ENCODE measurements around the gene ADAMTS2.
"Not testable (repeated sequence)": the region's sequence is repeated elsewhere in the genome, so short reads cannot be mapped to it uniquely, and the experiment has no call there.

ADAMTS2 gene

GRCh38 chr5:179119415-179120170 is 225.7 kb downstream of the ADAMTS2 start:
- no peak for DNase-seq

GRCh38 chr5:179118756-179119414 is 226.4 kb downstream of the ADAMTS2 start:
- no peak for DNase-seq

GRCh38 chr5:179118338-179118737 is 226.9 kb downstream of the ADAMTS2 start:
- DNase-seq, result no peak

GRCh38 chr5:179115845-179116524 is 229.3 kb downstream of the ADAMTS2 start:
- no peak for DNase-seq

GRCh38 chr5:179115307-179115706 is 230.0 kb downstream of the ADAMTS2 start:
- no peak for DNase-seq

- DNase-seq, result no peak
Observed at GRCh38 chr5:179114756-179115155, 230.5 kb downstream of the ADAMTS2 start.

GRCh38 chr5:179113945-179114641 is 231.2 kb downstream of the ADAMTS2 start:
- no peak for DNase-seq

- DNase-seq, result no peak
Observed at GRCh38 chr5:179113143-179113530, 232.1 kb downstream of the ADAMTS2 start.

GRCh38 chr5:179112469-179113142 is 232.7 kb downstream of the ADAMTS2 start:
- no peak for DNase-seq

- DNase-seq, result no peak
Observed at GRCh38 chr5:179111267-179112207, 233.7 kb downstream of the ADAMTS2 start.

GRCh38 chr5:179110528-179110927 is 234.7 kb downstream of the ADAMTS2 start:
- no peak for DNase-seq

- not testable (repeated sequence) for DNase-seq
Observed at GRCh38 chr5:179101282-179101681, 244.0 kb downstream of the ADAMTS2 start.

- DNase-seq, result no peak
Observed at GRCh38 chr5:179089502-179089901, 255.8 kb downstream of the ADAMTS2 start.

- DNase-seq, result no peak
Observed at GRCh38 chr5:179080724-179081123, 264.5 kb downstream of the ADAMTS2 start.

GRCh38 chr5:179079165-179079987 is 265.9 kb downstream of the ADAMTS2 start:
- DNase-seq, result no peak

- no peak for DNase-seq
Observed at GRCh38 chr5:179065703-179066102, 279.6 kb downstream of the ADAMTS2 start.

GRCh38 chr5:179061025-179061424 is 284.2 kb downstream of the ADAMTS2 start:
- no peak for DNase-seq
